Measurements from ENCODE around the gene CD81.
A peak's percentile ranks its signal among the peaks of the same experiment; 100 is the strongest.

The CD81 gene

GRCh38 chr11:2380396-2380795 is 3.3 kb downstream of the CD81 start:
- peaks cover 50% of the 10 kb centered on the region for H3K4me1 ChIP-seq (ENCODE audit: insufficient read depth, low read length, poor library complexity, severe bottlenecking)

GRCh38 chr11:2380807-2381350 is 3.8 kb downstream of the CD81 start:
- Histone ChIP-seq H3K4me3 (ENCODE audit: low read length, poor library complexity, severe bottlenecking) (peak overlapping the region; percentile 23), H3K9me3 (ENCODE audit: insufficient read depth, low read depth, low read length) (no peaks in the 10 kb centered on the region), H4K20me1 (ENCODE audit: insufficient read depth, low read length, poor library complexity, severe bottlenecking) (peaks cover 81% of the 10 kb centered on the region), H3K36me3 (ENCODE audit: insufficient read depth, low read length) (no peaks in the 10 kb centered on the region), H3K4me1 (ENCODE audit: insufficient read depth, low read length, poor library complexity, severe bottlenecking) (peaks cover 55% of the 10 kb centered on the region), H3K9ac (ENCODE audit: low read depth, low read length, poor library complexity, severe bottlenecking) (no peak overlapping the region), H3K4me2 (ENCODE audit: low read depth, low read length, poor library complexity, severe bottlenecking) (peak overlapping the region; percentile 65), H3K79me2 (ENCODE audit: insufficient read depth, low read length) (peaks cover 82% of the 10 kb centered on the region), H3K27me3 (ENCODE audit: insufficient read depth, low read length, poor library complexity, severe bottlenecking) (no peaks in the 10 kb centered on the region), H3K9me2 (replicated peaks; ENCODE audit: low read depth, low read length) (no peaks in the 10 kb centered on the region), H2AFZ (ENCODE audit: low read length) (no peak overlapping the region), H3F3A (ENCODE audit: low read depth) (no peaks in the 10 kb centered on the region)
- TF ChIP-seq CTCF (conservative IDR thresholded peaks at IDR 0.05; ENCODE audit: low read length) (no peak), EZH2phosphoT487 (IDR thresholded peaks at IDR 0.05; ENCODE audit: borderline replicate concordance) (no peak)

More at GRCh38 chr11:2380396-2380795, 3.3 kb downstream of the CD81 start:
- no peak for TF ChIP-seq CTCF (conservative IDR thresholded peaks at IDR 0.05; ENCODE audit: low read length)
- TF ChIP-seq EZH2phosphoT487 (IDR thresholded peaks at IDR 0.05; ENCODE audit: borderline replicate concordance) = no peak
- Histone ChIP-seq H3K9ac (ENCODE audit: low read depth, low read length, poor library complexity, severe bottlenecking) (no peak overlapping the region), H4K20me1 (ENCODE audit: insufficient read depth, low read length, poor library complexity, severe bottlenecking) (peaks cover 76% of the 10 kb centered on the region), H3K79me2 (ENCODE audit: insufficient read depth, low read length) (peaks cover 77% of the 10 kb centered on the region), H3F3A (ENCODE audit: low read depth) (no peaks in the 10 kb centered on the region), H3K4me3 (ENCODE audit: low read length, poor library complexity, severe bottlenecking) (peak overlapping the region; percentile 23), H3K9me2 (replicated peaks; ENCODE audit: low read depth, low read length) (no peaks in the 10 kb centered on the region), H3K27me3 (ENCODE audit: insufficient read depth, low read length, poor library complexity, severe bottlenecking) (no peaks in the 10 kb centered on the region), H3K36me3 (ENCODE audit: insufficient read depth, low read length) (no peaks in the 10 kb centered on the region), H2AFZ (ENCODE audit: low read length) (no peak overlapping the region), H3K9me3 (ENCODE audit: insufficient read depth, low read depth, low read length) (no peaks in the 10 kb centered on the region), H3K4me2 (ENCODE audit: low read depth, low read length, poor library complexity, severe bottlenecking) (peak overlapping the region; percentile 65)

GRCh38 chr11:2381494-2382128 is 4.5 kb downstream of the CD81 start:
- Histone ChIP-seq H2AFZ (ENCODE audit: low read length) (no peak overlapping the region), H3K4me1 (ENCODE audit: insufficient read depth, low read length, poor library complexity, severe bottlenecking) (peaks cover 62% of the 10 kb centered on the region), H3K4me3 (ENCODE audit: low read length, poor library complexity, severe bottlenecking) (peak overlapping the region; percentile 23), H3K4me2 (ENCODE audit: low read depth, low read length, poor library complexity, severe bottlenecking) (peak overlapping the region; percentile 65), H3K9me3 (ENCODE audit: insufficient read depth, low read depth, low read length) (no peaks in the 10 kb centered on the region), H4K20me1 (ENCODE audit: insufficient read depth, low read length, poor library complexity, severe bottlenecking) (peaks cover 88% of the 10 kb centered on the region), H3K9ac (ENCODE audit: low read depth, low read length, poor library complexity, severe bottlenecking) (no peak overlapping the region), H3K9me2 (replicated peaks; ENCODE audit: low read depth, low read length) (no peaks in the 10 kb centered on the region), H3K79me2 (ENCODE audit: insufficient read depth, low read length) (peaks cover 90% of the 10 kb centered on the region), H3F3A (ENCODE audit: low read depth) (no peaks in the 10 kb centered on the region), H3K27me3 (ENCODE audit: insufficient read depth, low read length, poor library complexity, severe bottlenecking) (no peaks in the 10 kb centered on the region), H3K36me3 (ENCODE audit: insufficient read depth, low read length) (no peaks in the 10 kb centered on the region)
- TF ChIP-seq EZH2phosphoT487 (IDR thresholded peaks at IDR 0.05; ENCODE audit: borderline replicate concordance) (no peak), CTCF (conservative IDR thresholded peaks at IDR 0.05; ENCODE audit: low read length) (no peak)

All from Loucy (cell line).